Fibroblast of pulmonary artery (primary cell): ENCODE data around the gene TMCO5A.
"Not testable (repeated sequence)": the region's sequence is repeated elsewhere in the genome, so short reads cannot be mapped to it uniquely, and the experiment has no call there.

Experiments used
- DNase-seq: peaks from one replicate; pipeline ENCODE4 v3.0.0-alpha.2; 2010; ENCODE audit warnings: low read depth
- H3K4me3 ChIP-seq: replicated peaks from 2 replicates; pipeline ENCODE4 v1.5.1; 2011; ENCODE audit warnings: low read depth, mild to moderate bottlenecking, control low read depth, low read length, moderate library complexity
- TF ChIP-seq, protein P1 (sequence below): IDR thresholded peaks from 2 replicates; pipeline ENCODE4 v1.5.1; 2011; ENCODE audit warnings: mild to moderate bottlenecking, control low read depth, low read length, inconsistent platforms; ENCODE audit errors: missing control alignments

Gene TMCO5A

GRCh38 chr15:37941779-37942178 lies 7.3 kb downstream of the TMCO5A start:
- no peak for DNase-seq
- TF ChIP-seq, protein P1, sequence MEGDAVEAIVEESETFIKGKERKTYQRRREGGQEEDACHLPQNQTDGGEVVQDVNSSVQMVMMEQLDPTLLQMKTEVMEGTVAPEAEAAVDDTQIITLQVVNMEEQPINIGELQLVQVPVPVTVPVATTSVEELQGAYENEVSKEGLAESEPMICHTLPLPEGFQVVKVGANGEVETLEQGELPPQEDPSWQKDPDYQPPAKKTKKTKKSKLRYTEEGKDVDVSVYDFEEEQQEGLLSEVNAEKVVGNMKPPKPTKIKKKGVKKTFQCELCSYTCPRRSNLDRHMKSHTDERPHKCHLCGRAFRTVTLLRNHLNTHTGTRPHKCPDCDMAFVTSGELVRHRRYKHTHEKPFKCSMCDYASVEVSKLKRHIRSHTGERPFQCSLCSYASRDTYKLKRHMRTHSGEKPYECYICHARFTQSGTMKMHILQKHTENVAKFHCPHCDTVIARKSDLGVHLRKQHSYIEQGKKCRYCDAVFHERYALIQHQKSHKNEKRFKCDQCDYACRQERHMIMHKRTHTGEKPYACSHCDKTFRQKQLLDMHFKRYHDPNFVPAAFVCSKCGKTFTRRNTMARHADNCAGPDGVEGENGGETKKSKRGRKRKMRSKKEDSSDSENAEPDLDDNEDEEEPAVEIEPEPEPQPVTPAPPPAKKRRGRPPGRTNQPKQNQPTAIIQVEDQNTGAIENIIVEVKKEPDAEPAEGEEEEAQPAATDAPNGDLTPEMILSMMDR, result no peak
- H3K4me3 ChIP-seq, result no peak overlapping the region

- no peak for DNase-seq
- no peak overlapping the region for H3K4me3 ChIP-seq
- TF ChIP-seq, protein P1, result no peak
Observed at GRCh38 chr15:37951999-37952398, 17.6 kb downstream of the TMCO5A start.

- H3K4me3 ChIP-seq, DNase-seq: not testable (repeated sequence)
Observed at GRCh38 chr15:37960742-37961141, 26.3 kb downstream of the TMCO5A start.

- DNase-seq, result no peak
- TF ChIP-seq, protein P1, result no peak
- no peak overlapping the region for H3K4me3 ChIP-seq
Observed at GRCh38 chr15:37967788-37968187, 33.3 kb downstream of the TMCO5A start.

GRCh38 chr15:37973856-37974255 lies 39.4 kb downstream of the TMCO5A start:
- H3K4me3 ChIP-seq, result no peak overlapping the region
- DNase-seq, result no peak
- TF ChIP-seq, protein P1, result no peak

GRCh38 chr15:37978231-37978630 lies 43.8 kb downstream of the TMCO5A start:
- no peak for DNase-seq
- H3K4me3 ChIP-seq, result no peak overlapping the region
- TF ChIP-seq, protein P1, result no peak

- H3K4me3 ChIP-seq, result no peak overlapping the region
- TF ChIP-seq, protein P1, result no peak
- no peak for DNase-seq
Observed at GRCh38 chr15:37979671-37980409, 45.4 kb downstream of the TMCO5A start.
